ENCODE results near the gene CBLL2. TPM values are rescaled to one million over a fixed set of nuclear protein-coding genes. Genes with fewer than 3 reads are reported as not detected.

The CBLL2 gene, protein sequence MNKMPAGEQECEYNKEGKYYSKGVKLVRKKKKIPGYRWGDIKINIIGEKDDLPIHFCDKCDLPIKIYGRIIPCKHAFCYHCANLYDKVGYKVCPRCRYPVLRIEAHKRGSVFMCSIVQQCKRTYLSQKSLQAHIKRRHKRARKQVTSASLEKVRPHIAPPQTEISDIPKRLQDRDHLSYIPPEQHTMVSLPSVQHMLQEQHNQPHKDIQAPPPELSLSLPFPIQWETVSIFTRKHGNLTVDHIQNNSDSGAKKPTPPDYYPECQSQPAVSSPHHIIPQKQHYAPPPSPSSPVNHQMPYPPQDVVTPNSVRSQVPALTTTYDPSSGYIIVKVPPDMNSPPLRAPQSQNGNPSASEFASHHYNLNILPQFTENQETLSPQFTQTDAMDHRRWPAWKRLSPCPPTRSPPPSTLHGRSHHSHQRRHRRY
- total RNA-seq (ENCODE audit: unreplicated experiment): not detected
- long read RNA-seq: 0 reads

- Mint-ChIP-seq H3K27me3 (ENCODE audit: unreplicated experiment) (no peaks in the 10 kb centered on the region), H3K27ac (ENCODE audit: unreplicated experiment) (no peak within 1 kb of the TSS), H3K4me3 (ENCODE audit: unreplicated experiment) (no peak within 1 kb of the TSS), H3K36me3 (ENCODE audit: unreplicated experiment) (no peaks in the 10 kb centered on the region), H3K9me3 (ENCODE audit: unreplicated experiment) (no peaks in the 10 kb centered on the region), H3K4me1 (ENCODE audit: low read depth, unreplicated experiment) (peaks cover 4% of the 10 kb centered on the region)
- no peak for TF ChIP-seq CTCF (IDR thresholded peaks at IDR 0.05; ENCODE audit: partially characterized antibody, unreplicated experiment)
- DNase-seq: no peak
Observed at GRCh38 chrX:22272613-22273012, at the start of gene CBLL2. Gene CBLL2, plus strand, starts transcription at chrX:22272913. Its CDS starts 79 bp downstream, at chrX:22272992.

DNA sequence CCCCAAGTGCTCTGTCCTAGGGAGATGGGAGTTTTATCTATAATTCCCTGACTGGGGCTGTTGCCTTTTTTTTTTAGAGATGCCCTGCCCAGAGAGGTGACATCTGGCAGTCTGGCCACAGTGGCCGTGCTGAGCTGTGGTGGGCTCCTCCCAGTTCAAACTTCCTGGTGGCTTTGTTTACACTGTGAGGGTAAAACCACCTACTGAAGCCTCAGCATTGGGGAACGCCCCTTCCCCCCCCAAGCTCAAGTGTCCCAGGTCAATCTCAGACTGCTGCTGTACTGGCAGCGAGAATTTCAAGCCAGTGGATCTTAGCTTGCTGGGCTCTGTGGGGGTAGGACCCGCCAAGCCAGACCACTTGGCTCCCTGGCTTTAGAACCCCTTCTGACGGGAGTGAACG lies 38.3 kb upstream of the CBLL2 start:
- Mint-ChIP-seq H3K27me3 (ENCODE audit: unreplicated experiment) (no peaks in the 10 kb centered on the region), H3K36me3 (ENCODE audit: unreplicated experiment) (no peaks in the 10 kb centered on the region), H3K27ac (ENCODE audit: unreplicated experiment) (no peak overlapping the region), H3K9me3 (ENCODE audit: unreplicated experiment) (no peaks in the 10 kb centered on the region), H3K4me1 (ENCODE audit: low read depth, unreplicated experiment) (no peaks in the 10 kb centered on the region), H3K4me3 (ENCODE audit: unreplicated experiment) (no peak overlapping the region)
- no peak for TF ChIP-seq CTCF (IDR thresholded peaks at IDR 0.05; ENCODE audit: partially characterized antibody, unreplicated experiment)
- no peak for DNase-seq

GRCh38 chrX:22237479-22237878 lies 35.2 kb upstream of the CBLL2 start:
- Mint-ChIP-seq H3K4me1 (ENCODE audit: low read depth, unreplicated experiment) (no peaks in the 10 kb centered on the region), H3K9me3 (ENCODE audit: unreplicated experiment) (no peaks in the 10 kb centered on the region), H3K36me3 (ENCODE audit: unreplicated experiment) (no peaks in the 10 kb centered on the region), H3K27me3 (ENCODE audit: unreplicated experiment) (no peaks in the 10 kb centered on the region), H3K4me3 (ENCODE audit: unreplicated experiment) (no peak overlapping the region), H3K27ac (ENCODE audit: unreplicated experiment) (no peak overlapping the region)
- no peak for DNase-seq
- TF ChIP-seq CTCF (IDR thresholded peaks at IDR 0.05; ENCODE audit: partially characterized antibody, unreplicated experiment): no peak

DNA sequence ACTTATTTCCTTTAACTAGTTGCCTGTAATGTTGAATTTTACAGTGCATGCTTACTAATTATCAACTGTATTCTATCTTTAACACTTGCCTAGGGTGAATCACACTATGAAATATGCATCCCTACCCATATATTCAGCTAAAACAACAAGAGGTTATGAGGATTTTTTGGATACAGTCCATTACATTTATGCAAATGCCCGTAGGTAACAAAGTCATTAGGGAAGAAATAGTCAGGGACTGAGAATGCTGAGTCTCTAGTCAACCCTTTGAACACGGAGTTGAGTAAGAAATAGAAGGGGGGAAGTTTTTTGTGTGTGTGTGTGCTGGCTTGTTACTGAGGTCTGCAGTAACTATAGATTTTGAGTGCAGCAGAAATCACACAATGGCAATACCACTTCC lies 26.1 kb upstream of the CBLL2 start:
- Mint-ChIP-seq H3K27me3 (ENCODE audit: unreplicated experiment) (no peaks in the 10 kb centered on the region), H3K27ac (ENCODE audit: unreplicated experiment) (no peak overlapping the region)

More for the DNA sequence above, 26.1 kb upstream of the CBLL2 start:
- Mint-ChIP-seq H3K9me3 (ENCODE audit: unreplicated experiment) (no peaks in the 10 kb centered on the region), H3K4me1 (ENCODE audit: low read depth, unreplicated experiment) (no peaks in the 10 kb centered on the region), H3K4me3 (ENCODE audit: unreplicated experiment) (no peak overlapping the region), H3K36me3 (ENCODE audit: unreplicated experiment) (no peaks in the 10 kb centered on the region)
- no peak for DNase-seq
- no peak for TF ChIP-seq CTCF (IDR thresholded peaks at IDR 0.05; ENCODE audit: partially characterized antibody, unreplicated experiment)

All from glutamatergic neuron (in vitro differentiated cells).